ENCODE results near the gene ZNF574. TPM values are rescaled to one million over a fixed set of nuclear protein-coding genes. Genes with fewer than 3 reads are reported as not detected.
A peak's percentile ranks its signal among the peaks of the same experiment; 100 is the strongest.

ZNF574 gene
- polyA plus RNA-seq, 1 donor (not counting 4 experiments of a cell fraction or from before 2014, with no cell fraction given), result 6.8 TPM

GRCh38 chr19:42120276-42120980 is 44.5 kb downstream of the ZNF574 start:
- no peak overlapping the region for H2AFZ ChIP-seq (ENCODE audit: control insufficient read depth, low read length)
- H3K36me3 ChIP-seq (ENCODE audit: control insufficient read depth in 2 of 2, extremely low read depth in 1 of 2, insufficient read depth in 2 of 2, low read length in 2 of 2), result peaks cover 0 to 7% of the 10 kb centered on the region in 2 experiments
- H3K9ac ChIP-seq (ENCODE audit: control insufficient read depth, extremely low read depth, insufficient read depth, low read length), result no peak overlapping the region
- no peaks in the 10 kb centered on the region for H3K27me3 ChIP-seq (ENCODE audit: control insufficient read depth, extremely low read depth, insufficient read depth, low read length)
- DNase-seq (ENCODE audit: low read depth, low spot score) (no peak), FAIRE-seq (no peak)
- H3K4me3 ChIP-seq (ENCODE audit: control insufficient read depth in 2 of 3, extremely low read depth in 1 of 3, insufficient read depth in 2 of 3, low read depth in 1 of 3, low read length in 3 of 3), result no peak overlapping the region
- H3K27ac ChIP-seq (ENCODE audit: control insufficient read depth, insufficient read depth, low read length), result peak overlapping the region; percentile 80
- H3K4me1 ChIP-seq (ENCODE audit: control insufficient read depth, extremely low read depth, insufficient read depth, low read length), result peaks cover 25% of the 10 kb centered on the region
- no peaks in the 10 kb centered on the region for H3K9me1 ChIP-seq (ENCODE audit: control insufficient read depth, extremely low read depth, insufficient read depth, low read length)
- no peaks in the 10 kb centered on the region for H3K9me3 ChIP-seq (ENCODE audit: control insufficient read depth, low read depth, low read length)
- no peak for TF ChIP-seq EZH2 (IDR thresholded peaks at IDR 0.05; ENCODE audit: low read length)
- TF ChIP-seq, protein P1, sequence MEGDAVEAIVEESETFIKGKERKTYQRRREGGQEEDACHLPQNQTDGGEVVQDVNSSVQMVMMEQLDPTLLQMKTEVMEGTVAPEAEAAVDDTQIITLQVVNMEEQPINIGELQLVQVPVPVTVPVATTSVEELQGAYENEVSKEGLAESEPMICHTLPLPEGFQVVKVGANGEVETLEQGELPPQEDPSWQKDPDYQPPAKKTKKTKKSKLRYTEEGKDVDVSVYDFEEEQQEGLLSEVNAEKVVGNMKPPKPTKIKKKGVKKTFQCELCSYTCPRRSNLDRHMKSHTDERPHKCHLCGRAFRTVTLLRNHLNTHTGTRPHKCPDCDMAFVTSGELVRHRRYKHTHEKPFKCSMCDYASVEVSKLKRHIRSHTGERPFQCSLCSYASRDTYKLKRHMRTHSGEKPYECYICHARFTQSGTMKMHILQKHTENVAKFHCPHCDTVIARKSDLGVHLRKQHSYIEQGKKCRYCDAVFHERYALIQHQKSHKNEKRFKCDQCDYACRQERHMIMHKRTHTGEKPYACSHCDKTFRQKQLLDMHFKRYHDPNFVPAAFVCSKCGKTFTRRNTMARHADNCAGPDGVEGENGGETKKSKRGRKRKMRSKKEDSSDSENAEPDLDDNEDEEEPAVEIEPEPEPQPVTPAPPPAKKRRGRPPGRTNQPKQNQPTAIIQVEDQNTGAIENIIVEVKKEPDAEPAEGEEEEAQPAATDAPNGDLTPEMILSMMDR (optimal IDR thresholded peaks at IDR 0.05 in 1 of 3, IDR thresholded peaks at IDR 0.05 in 1 of 3, conservative IDR thresholded peaks at IDR 0.05 in 1 of 3; ENCODE audit: extremely low read depth in 1 of 3, insufficient read depth in 2 of 3, low read length in 3 of 3), result no peak
- dilution Hi-C loops (cut with MboI; ENCODE audit: extremely low pct_ligation_motif_present, low sequenced_read_pairs), result no loop called here
- no peaks in the 10 kb centered on the region for H4K20me1 ChIP-seq (ENCODE audit: control insufficient read depth, extremely low read depth, insufficient read depth, low read length)
- no peak overlapping the region for H3K4me2 ChIP-seq (ENCODE audit: control insufficient read depth, extremely low read depth, insufficient read depth, low read depth, low read length)
- peaks cover 3% of the 10 kb centered on the region for H3K79me2 ChIP-seq (ENCODE audit: control insufficient read depth, insufficient read depth, low read length)

GRCh38 chr19:42121036-42121621 is 45.2 kb downstream of the ZNF574 start:
- Histone ChIP-seq H3K36me3 (ENCODE audit: control insufficient read depth in 2 of 2, extremely low read depth in 1 of 2, insufficient read depth in 2 of 2, low read length in 2 of 2) (peaks cover 0 to 5% of the 10 kb centered on the region in 2 experiments), H3K4me1 (ENCODE audit: control insufficient read depth, extremely low read depth, insufficient read depth, low read length) (peaks cover 24% of the 10 kb centered on the region), H3K79me2 (ENCODE audit: control insufficient read depth, insufficient read depth, low read length) (peaks cover 3% of the 10 kb centered on the region), H2AFZ (ENCODE audit: control insufficient read depth, low read length) (no peak overlapping the region), H3K9me3 (ENCODE audit: control insufficient read depth, low read depth, low read length) (no peaks in the 10 kb centered on the region), H3K4me3 (ENCODE audit: control insufficient read depth in 2 of 3, extremely low read depth in 1 of 3, insufficient read depth in 2 of 3, low read depth in 1 of 3, low read length in 3 of 3) (no peak overlapping the region), H3K4me2 (ENCODE audit: control insufficient read depth, extremely low read depth, insufficient read depth, low read depth, low read length) (peak overlapping the region; percentile 79), H3K9ac (ENCODE audit: control insufficient read depth, extremely low read depth, insufficient read depth, low read length) (peak overlapping the region; percentile 52), H3K27ac (ENCODE audit: control insufficient read depth, insufficient read depth, low read length) (peak overlapping the region; percentile 80), H3K27me3 (ENCODE audit: control insufficient read depth, extremely low read depth, insufficient read depth, low read length) (no peaks in the 10 kb centered on the region), H3K9me1 (ENCODE audit: control insufficient read depth, extremely low read depth, insufficient read depth, low read length) (no peaks in the 10 kb centered on the region), H4K20me1 (ENCODE audit: control insufficient read depth, extremely low read depth, insufficient read depth, low read length) (no peaks in the 10 kb centered on the region)
- FAIRE-seq (peak; percentile 48), DNase-seq (ENCODE audit: low read depth, low spot score) (no peak)
- dilution Hi-C loops (cut with MboI; ENCODE audit: extremely low pct_ligation_motif_present, low sequenced_read_pairs), result no loop called here
- TF ChIP-seq EZH2 (IDR thresholded peaks at IDR 0.05; ENCODE audit: low read length), result no peak
- TF ChIP-seq, protein P1 (optimal IDR thresholded peaks at IDR 0.05 in 1 of 3, IDR thresholded peaks at IDR 0.05 in 1 of 3, conservative IDR thresholded peaks at IDR 0.05 in 1 of 3; ENCODE audit: extremely low read depth in 1 of 3, insufficient read depth in 2 of 3, low read length in 3 of 3), result no peak

Data from keratinocyte (primary cell).